GM12865 (cell line): ENCODE results near the gene JAKMIP1.

ENCODE experiments used
- DNase-seq: peaks from one replicate; pipeline ENCODE4 v3.0.0; 2010; ENCODE audit warnings: low read depth
- H3K4me3 ChIP-seq: 2 replicates; pipeline ENCODE4 v1.5.1; 2011; ENCODE audit warnings: mild to moderate bottlenecking, low read depth, low read length, control low read depth
- CTCF ChIP-seq: IDR thresholded peaks from 2 replicates; pipeline ENCODE4 v1.5.1; 2011; ENCODE audit warnings: low read length, control low read depth, low read depth, inconsistent platforms; ENCODE audit not compliant: insufficient read depth; ENCODE audit errors: missing control alignments

Gene JAKMIP1

GRCh38 chr4:5992171-5992827, 208.1 kb downstream of the JAKMIP1 start:
- no peak for TF ChIP-seq CTCF
- DNase-seq, result no peak
- H3K4me3 ChIP-seq, result no peak overlapping the region

- TF ChIP-seq CTCF, result no peak
- no peak overlapping the region for H3K4me3 ChIP-seq
- DNase-seq, result no peak
These were observed 208.9 kb downstream of the JAKMIP1 start for GRCh38 chr4:5991405-5991804.

- no peak overlapping the region for H3K4me3 ChIP-seq
- TF ChIP-seq CTCF, result no peak
- no peak for DNase-seq
These were observed 209.7 kb downstream of the JAKMIP1 start for GRCh38 chr4:5990446-5991160.

- DNase-seq, result no peak
- no peak overlapping the region for H3K4me3 ChIP-seq
- no peak for TF ChIP-seq CTCF
These were observed 210.8 kb downstream of the JAKMIP1 start for GRCh38 chr4:5989236-5990225.

- H3K4me3 ChIP-seq, result no peak overlapping the region
These were observed 212.1 kb downstream of the JAKMIP1 start for GRCh38 chr4:5988086-5988845.

More at GRCh38 chr4:5988086-5988845, 212.1 kb downstream of the JAKMIP1 start:
- DNase-seq, result no peak
- TF ChIP-seq CTCF, result no peak
